Measurements from ENCODE around the gene LMO7. TPM values are rescaled to one million over a fixed set of nuclear protein-coding genes. Genes with fewer than 3 reads are reported as not detected.

The LMO7 gene
- total and polyA plus RNA-seq, 2 of the 8 experiments (the other 6 are each of a cell fraction or from before 2014, with no cell fraction given): 8.1 to 28.3 TPM

DNA sequence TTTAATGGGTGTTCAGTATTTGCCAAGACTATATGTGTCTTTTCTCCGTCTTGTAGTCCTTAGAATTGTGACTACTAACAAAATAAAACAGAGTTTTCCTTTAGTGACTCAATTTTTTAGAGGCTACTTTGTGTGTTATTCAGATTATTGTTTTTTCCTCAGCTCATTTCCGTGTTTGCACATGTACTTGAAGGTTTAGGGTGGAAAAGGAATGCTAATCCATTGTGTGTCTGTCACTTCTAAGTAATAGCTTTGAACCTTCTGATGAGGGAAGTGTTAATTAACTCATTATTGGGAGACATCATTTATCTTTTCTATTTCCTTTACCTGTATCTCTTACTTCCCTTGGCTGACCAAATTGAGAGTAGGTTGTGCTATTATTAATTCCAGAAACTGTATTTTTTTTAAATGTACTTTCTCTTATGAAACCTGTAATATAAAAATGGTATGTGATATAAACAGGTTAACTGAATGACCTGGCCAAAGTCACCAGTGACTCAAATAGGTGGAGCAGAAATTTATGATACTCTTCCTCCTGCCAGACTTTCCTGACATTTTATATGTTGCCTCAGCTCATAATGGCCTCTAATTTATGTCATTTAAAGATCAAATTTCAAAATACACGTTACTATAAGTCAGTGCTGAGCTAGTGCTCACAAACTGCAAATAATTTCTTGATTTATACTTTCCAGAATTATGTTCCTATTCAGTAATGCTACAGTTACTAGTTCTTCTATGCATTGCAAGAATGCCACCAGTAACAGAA lies 88.8 kb downstream of the LMO7 start (continued):
- TF ChIP-seq KDM5A (IDR thresholded peaks at IDR 0.05; ENCODE audit: low read length): no peak
- TF ChIP-seq HDAC2 (IDR thresholded peaks at IDR 0.05; ENCODE audit: borderline replicate concordance in 1 of 2, low read depth in 2 of 2, low read length in 2 of 2): no peak
- no peak for TF ChIP-seq BRCA1 (IDR thresholded peaks at IDR 0.05; ENCODE audit: low read depth, low read length)
